Keratinocyte (primary cell): ENCODE results near the gene CD276. TPM values are rescaled to one million over a fixed set of nuclear protein-coding genes. Genes with fewer than 3 reads are reported as not detected.

Source experiments
- DNase-seq: peaks from one replicate; pipeline ENCODE4 v3.0.0-alpha.2; 2011; ENCODE audit warnings: low read depth, missing footprints, low spot score
- FAIRE-seq: peaks from 2 replicates; lab custom pipeline; 2011; peaks lifted over from hg19 to GRCh38; lab: Jason Lieb, UNC
- H2AFZ ChIP-seq: 2 replicates; pipeline ENCODE4 v1.6.0; 2012; ENCODE audit warnings: low read length, control low read depth, inconsistent platforms; ENCODE audit not compliant: control insufficient read depth
- H3K27ac ChIP-seq: 2 replicates; pipeline ENCODE4 v1.5.1; 2011; ENCODE audit warnings: low read length; ENCODE audit not compliant: control insufficient read depth, insufficient read depth
- H3K27me3 ChIP-seq: 3 replicates; pipeline ENCODE4 v1.6.0; 2011; ENCODE audit warnings: low read length; ENCODE audit not compliant: control insufficient read depth, insufficient read depth; ENCODE audit errors: extremely low read depth
- H3K36me3 ChIP-seq, 2 experiments: 2 replicates in 1 of 2; 3 replicates in 1 of 2; pipeline ENCODE4 v1.5.1; 2011; ENCODE audit warnings: low read length in 2 of 2, mild to moderate bottlenecking in 1 of 2; ENCODE audit not compliant: control insufficient read depth in 2 of 2, insufficient read depth in 2 of 2; ENCODE audit errors: extremely low read depth in 1 of 2
- H3K4me1 ChIP-seq: 3 replicates; pipeline ENCODE4 v1.5.1; 2011; ENCODE audit warnings: low read length; ENCODE audit not compliant: control insufficient read depth, insufficient read depth; ENCODE audit errors: extremely low read depth
- H3K4me2 ChIP-seq: 3 replicates; pipeline ENCODE4 v1.6.0; 2011; ENCODE audit warnings: low read depth, low read length; ENCODE audit not compliant: control insufficient read depth, insufficient read depth; ENCODE audit errors: extremely low read depth
- H3K4me3 ChIP-seq, 3 experiments: fragments of 200-600 bp in 1 of 3; sonication (generic) in 1 of 3; 2 replicates in 2 of 3; 3 replicates in 1 of 3; pipeline ENCODE4 v1.5.1; 2011 to 2016; ENCODE audit warnings: low read length in 3 of 3, mild to moderate bottlenecking in 3 of 3, control low read depth in 2 of 3, inconsistent platforms in 1 of 3, low read depth in 1 of 3, mixed read lengths in 1 of 3, mixed run types in 1 of 3, moderate library complexity in 1 of 3; ENCODE audit not compliant: control insufficient read depth in 2 of 3, insufficient read depth in 2 of 3; ENCODE audit errors: extremely low read depth in 1 of 3
- H3K79me2 ChIP-seq: 2 replicates; pipeline ENCODE4 v1.6.0; 2012; ENCODE audit warnings: low read length; ENCODE audit not compliant: control insufficient read depth, insufficient read depth
- H3K9ac ChIP-seq: 3 replicates; pipeline ENCODE4 v1.6.0; 2011; ENCODE audit warnings: low read length; ENCODE audit not compliant: control insufficient read depth, insufficient read depth; ENCODE audit errors: extremely low read depth
- H3K9me1 ChIP-seq: 3 replicates; pipeline ENCODE4 v1.6.0; 2011; ENCODE audit warnings: low read length; ENCODE audit not compliant: control insufficient read depth, insufficient read depth; ENCODE audit errors: extremely low read depth
- H3K9me3 ChIP-seq: 2 replicates; pipeline ENCODE4 v1.5.1; 2012; ENCODE audit warnings: low read depth, low read length; ENCODE audit not compliant: control insufficient read depth
- H4K20me1 ChIP-seq: 3 replicates; pipeline ENCODE4 v1.6.0; 2011; ENCODE audit warnings: low read length; ENCODE audit not compliant: control insufficient read depth, insufficient read depth; ENCODE audit errors: extremely low read depth
- EZH2 ChIP-seq: IDR thresholded peaks from one replicate; pipeline ENCODE4 v1.6.1; 2012; ENCODE audit warnings: inconsistent platforms, mild to moderate bottlenecking, low read length, moderate library complexity
- dilution Hi-C: fragments of 300-500 bp; cut with MboI; formaldehyde crosslinking; loops from one replicate; pipeline ENCODE4 v1.7.0; 2020; ENCODE audit warnings: low sequenced_read_pairs; ENCODE audit not compliant: extremely low pct_ligation_motif_present
- polyA plus RNA-seq, 5 experiments: library from polyadenylated mRNA; depleted of rRNA in 3 of 5; stranded (reverse) in 3 of 5; stranded (forward) in 1 of 5; unstranded in 1 of 5; fragments of >200 nt; gene quantifications; 1 replicate in 1 of 5; 2 replicates in 3 of 5; 3 replicates in 1 of 5; pipeline versions ENCODE4 v1.2.1 to v1.2.3, GENCODE V29; 2011 to 2012; ENCODE audit warnings: missing spikeins in 2 of 5, low read depth in 1 of 5, low replicate concordance in 1 of 5
- TF ChIP-seq, protein P1 (sequence below), 3 experiments: IDR thresholded peaks in 1 of 3; conservative IDR thresholded peaks in 1 of 3; optimal IDR thresholded peaks in 1 of 3; 2 replicates in 2 of 3; 3 replicates in 1 of 3; pipeline versions ENCODE3 to v1.5.1; 2011; ENCODE audit warnings: low read length in 3 of 3, mild to moderate bottlenecking in 3 of 3, moderate library complexity in 2 of 3, control low read depth in 1 of 3, inconsistent platforms in 1 of 3; ENCODE audit not compliant: insufficient read depth in 2 of 3; ENCODE audit errors: extremely low read depth in 1 of 3

Gene CD276
- polyA plus RNA-seq, 1 donor (not counting 4 experiments of a cell fraction or from before 2014, with no cell fraction given), result 62.9 TPM

DNA sequence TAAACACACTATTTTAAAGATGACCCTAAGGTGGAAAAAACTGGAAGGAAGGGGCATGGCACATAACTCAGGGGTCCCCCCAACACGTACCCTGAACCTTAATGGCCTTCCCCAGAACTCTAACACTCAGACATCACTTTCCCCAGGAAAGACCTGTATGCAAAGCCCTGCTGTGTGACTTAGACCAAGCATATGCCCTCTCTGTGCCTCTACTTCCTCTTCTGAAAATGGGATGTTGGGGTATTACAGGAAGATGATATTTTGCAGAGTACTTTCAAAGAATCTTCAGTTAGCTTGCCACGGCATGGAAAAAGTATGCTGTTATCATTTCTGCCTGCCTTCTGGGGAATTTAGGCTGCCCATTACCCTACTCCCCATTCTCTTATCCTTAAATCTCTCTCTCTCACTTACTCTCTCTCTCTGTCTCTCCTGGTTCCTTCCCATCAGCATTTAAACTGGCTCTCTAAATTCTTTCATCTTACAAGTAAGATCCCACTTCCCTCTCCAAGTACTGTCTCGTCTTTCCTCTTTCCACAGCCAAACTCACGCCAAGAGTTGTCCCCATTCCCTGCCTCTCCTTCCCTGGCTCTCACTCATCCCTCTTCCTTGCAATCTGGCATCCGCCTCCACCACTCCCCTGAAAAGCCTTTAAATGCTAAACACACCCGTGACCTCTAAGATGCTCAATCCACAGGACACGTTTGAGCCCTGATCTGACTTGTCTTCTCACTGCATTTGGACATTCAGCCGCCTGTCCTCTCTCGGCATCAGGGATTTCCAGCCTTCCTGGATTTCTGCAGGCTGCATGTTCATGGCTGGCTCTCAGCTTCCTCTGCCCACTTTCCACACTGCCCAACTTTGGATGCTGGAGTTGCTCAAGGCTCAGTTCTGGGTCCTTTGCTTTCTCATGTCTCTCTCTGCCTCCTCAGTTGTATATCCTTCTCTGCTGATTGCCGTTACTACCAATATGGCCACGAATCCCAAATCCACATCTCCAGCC, 76.4 kb downstream of the CD276 start:
- Histone ChIP-seq H3K9me1 (no peaks in the 10 kb centered on the region), H3K9me3 (no peaks in the 10 kb centered on the region), H3K9ac (no peak overlapping the region), H3K4me1 (no peaks in the 10 kb centered on the region), H3K79me2 (no peaks in the 10 kb centered on the region), H2AFZ (no peak overlapping the region), H3K27me3 (peaks cover 54% of the 10 kb centered on the region), H3K4me3 (no peak overlapping the region), H3K4me2 (no peak overlapping the region), H3K36me3 (no peaks in the 10 kb centered on the region), H3K27ac (no peak overlapping the region), H4K20me1 (peaks cover 4% of the 10 kb centered on the region)
- dilution Hi-C loops, result no loop called here
- FAIRE-seq (no peak), DNase-seq (no peak)
- TF ChIP-seq, protein P1, sequence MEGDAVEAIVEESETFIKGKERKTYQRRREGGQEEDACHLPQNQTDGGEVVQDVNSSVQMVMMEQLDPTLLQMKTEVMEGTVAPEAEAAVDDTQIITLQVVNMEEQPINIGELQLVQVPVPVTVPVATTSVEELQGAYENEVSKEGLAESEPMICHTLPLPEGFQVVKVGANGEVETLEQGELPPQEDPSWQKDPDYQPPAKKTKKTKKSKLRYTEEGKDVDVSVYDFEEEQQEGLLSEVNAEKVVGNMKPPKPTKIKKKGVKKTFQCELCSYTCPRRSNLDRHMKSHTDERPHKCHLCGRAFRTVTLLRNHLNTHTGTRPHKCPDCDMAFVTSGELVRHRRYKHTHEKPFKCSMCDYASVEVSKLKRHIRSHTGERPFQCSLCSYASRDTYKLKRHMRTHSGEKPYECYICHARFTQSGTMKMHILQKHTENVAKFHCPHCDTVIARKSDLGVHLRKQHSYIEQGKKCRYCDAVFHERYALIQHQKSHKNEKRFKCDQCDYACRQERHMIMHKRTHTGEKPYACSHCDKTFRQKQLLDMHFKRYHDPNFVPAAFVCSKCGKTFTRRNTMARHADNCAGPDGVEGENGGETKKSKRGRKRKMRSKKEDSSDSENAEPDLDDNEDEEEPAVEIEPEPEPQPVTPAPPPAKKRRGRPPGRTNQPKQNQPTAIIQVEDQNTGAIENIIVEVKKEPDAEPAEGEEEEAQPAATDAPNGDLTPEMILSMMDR (optimal IDR thresholded peaks at IDR 0.05 in 1 of 3, IDR thresholded peaks at IDR 0.05 in 1 of 3, conservative IDR thresholded peaks at IDR 0.05 in 1 of 3; ENCODE audit: extremely low read depth in 1 of 3, insufficient read depth in 2 of 3, low read length in 3 of 3), result no peak
- TF ChIP-seq EZH2, result no peak

DNA sequence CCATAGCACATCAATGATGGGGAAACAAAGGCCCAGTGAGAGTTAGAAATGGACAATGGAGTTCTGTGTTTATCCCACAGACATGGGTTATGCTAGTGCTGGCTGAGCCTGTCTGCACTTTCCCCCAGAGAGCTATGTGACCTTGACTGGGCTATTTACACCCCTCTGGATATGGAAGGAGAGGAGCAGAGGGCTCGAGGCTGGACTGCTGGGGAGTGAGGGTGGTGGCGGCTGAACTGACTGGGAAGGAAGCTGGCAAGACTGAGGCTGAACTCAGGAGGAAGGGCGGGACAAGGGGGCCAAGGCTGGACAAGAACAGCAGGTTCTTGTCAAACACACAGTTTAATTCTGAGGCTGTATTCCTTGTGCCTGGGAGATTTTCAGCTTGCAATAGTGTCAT, 79.7 kb downstream of the CD276 start:
- Histone ChIP-seq H3K79me2 (no peaks in the 10 kb centered on the region), H3K4me1 (no peaks in the 10 kb centered on the region), H3K4me2 (no peak overlapping the region), H3K36me3 (no peaks in the 10 kb centered on the region), H3K27ac (no peak overlapping the region), H4K20me1 (no peaks in the 10 kb centered on the region), H3K27me3 (peaks cover 35% of the 10 kb centered on the region), H3K9me3 (no peaks in the 10 kb centered on the region), H3K9ac (no peak overlapping the region), H3K4me3 (no peak overlapping the region), H3K9me1 (no peaks in the 10 kb centered on the region), H2AFZ (no peak overlapping the region)
- DNase-seq, result no peak
- TF ChIP-seq EZH2, result no peak
- TF ChIP-seq, protein P1 (optimal IDR thresholded peaks at IDR 0.05 in 1 of 3, IDR thresholded peaks at IDR 0.05 in 1 of 3, conservative IDR thresholded peaks at IDR 0.05 in 1 of 3; ENCODE audit: extremely low read depth in 1 of 3, insufficient read depth in 2 of 3, low read length in 3 of 3), result no peak
- dilution Hi-C loops, result no loop called here
- FAIRE-seq, result no peak

Other genes with a start within 250 kb of the CD276 start
- gene REC114, start 241.2 kb upstream of the CD276 start, polyA plus RNA-seq, result not detected in 3 replicates
- gene NPTN, start 51.0 kb upstream of the CD276 start, polyA plus RNA-seq, result 137 to 282 TPM (median 223 TPM) in 3 replicates
- 0.26 to 1.5 TPM (median 0.47 TPM) in 3 replicates for gene INSYN1, start 69.0 kb downstream of the CD276 start, polyA plus RNA-seq
- not detected in 3 replicates for gene TBC1D21, start 189.2 kb downstream of the CD276 start, polyA plus RNA-seq
- gene LOXL1, start 242.1 kb downstream of the CD276 start, polyA plus RNA-seq, result 8.8 to 14.8 TPM (median 9.2 TPM) in 3 replicates